ENCODE results near the gene PARD3.

PARD3 gene

DNA sequence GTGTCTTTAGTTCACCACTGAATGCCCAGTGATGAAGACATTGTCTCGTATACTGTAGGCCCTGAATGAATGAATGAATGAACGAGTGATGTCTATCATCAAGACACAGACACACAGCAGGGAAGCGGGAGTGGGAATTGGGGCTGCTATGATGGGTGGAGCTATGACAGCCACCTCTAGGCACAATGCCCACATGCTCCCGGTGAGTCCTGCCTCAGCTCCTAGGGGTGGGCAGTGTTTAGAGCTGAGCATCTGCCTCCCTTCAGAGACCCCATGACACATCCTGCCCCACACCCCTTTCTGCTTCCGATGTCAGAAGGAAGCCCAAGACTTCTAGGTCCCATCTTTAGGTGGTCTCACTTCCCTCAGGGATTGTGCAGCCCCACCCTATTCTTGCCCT lies 714.1 kb downstream of the PARD3 start:
- H2AFZ ChIP-seq (ENCODE audit: low read depth), result no peak overlapping the region

DNA sequence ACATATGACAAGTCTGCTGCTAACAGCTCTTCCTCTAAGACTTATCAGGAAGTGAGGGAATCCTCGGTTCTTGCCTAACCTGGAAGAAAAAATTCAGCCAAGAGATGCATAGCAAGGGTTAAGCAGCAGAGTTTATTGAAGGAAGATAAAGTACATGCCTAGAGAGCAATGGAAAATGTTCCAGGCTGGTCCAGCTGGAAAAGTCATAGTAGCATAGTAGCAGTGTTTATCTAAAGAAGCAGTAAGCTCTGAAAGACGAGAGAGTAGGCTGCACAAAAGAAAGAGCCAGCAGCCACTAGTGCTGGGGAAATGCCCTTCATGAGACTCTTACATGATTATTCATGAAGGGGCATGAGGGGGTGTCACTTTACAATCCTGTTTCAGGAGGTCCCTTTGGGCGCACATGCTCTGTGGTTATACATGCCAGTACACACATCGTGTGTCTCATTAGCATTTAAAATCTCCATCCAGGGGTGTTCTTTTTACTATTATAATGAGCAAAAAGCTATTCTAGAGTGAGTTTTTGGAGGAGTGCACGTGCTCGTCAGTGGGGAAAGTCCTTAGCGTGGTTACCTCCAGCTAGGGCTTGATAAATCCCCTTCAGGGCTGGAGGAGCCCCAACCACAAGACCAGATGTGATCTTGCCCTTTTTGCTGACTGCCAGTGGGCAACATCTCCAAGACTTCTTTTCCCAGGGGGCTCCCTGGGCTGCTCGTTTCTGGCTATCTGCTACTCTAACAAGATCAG lies 716.1 kb downstream of the PARD3 start:
- no peaks in the 10 kb centered on the region for H4K20me1 ChIP-seq (ENCODE audit: insufficient read depth)
- no peaks in the 10 kb centered on the region for H3K36me3 ChIP-seq (ENCODE audit: insufficient read depth)
- no peaks in the 10 kb centered on the region for H3K79me2 ChIP-seq (ENCODE audit: insufficient read depth, low read depth)
- H3K4me3 ChIP-seq (IDR thresholded peaks at IDR 0.05; ENCODE audit: insufficient read depth, low read depth, low read length), result no peak overlapping the region
- H3K4me2 ChIP-seq, result no peak overlapping the region
- H3K27me3 ChIP-seq (ENCODE audit: insufficient read depth, low read depth), result no peaks in the 10 kb centered on the region
- no peak overlapping the region for H3K9ac ChIP-seq
- H2AFZ ChIP-seq (ENCODE audit: low read depth), result no peak overlapping the region
- no peak overlapping the region for H3K27ac ChIP-seq
- no peaks in the 10 kb centered on the region for H3K4me1 ChIP-seq (ENCODE audit: low read depth, poor library complexity, severe bottlenecking)
- TF ChIP-seq, protein P1, sequence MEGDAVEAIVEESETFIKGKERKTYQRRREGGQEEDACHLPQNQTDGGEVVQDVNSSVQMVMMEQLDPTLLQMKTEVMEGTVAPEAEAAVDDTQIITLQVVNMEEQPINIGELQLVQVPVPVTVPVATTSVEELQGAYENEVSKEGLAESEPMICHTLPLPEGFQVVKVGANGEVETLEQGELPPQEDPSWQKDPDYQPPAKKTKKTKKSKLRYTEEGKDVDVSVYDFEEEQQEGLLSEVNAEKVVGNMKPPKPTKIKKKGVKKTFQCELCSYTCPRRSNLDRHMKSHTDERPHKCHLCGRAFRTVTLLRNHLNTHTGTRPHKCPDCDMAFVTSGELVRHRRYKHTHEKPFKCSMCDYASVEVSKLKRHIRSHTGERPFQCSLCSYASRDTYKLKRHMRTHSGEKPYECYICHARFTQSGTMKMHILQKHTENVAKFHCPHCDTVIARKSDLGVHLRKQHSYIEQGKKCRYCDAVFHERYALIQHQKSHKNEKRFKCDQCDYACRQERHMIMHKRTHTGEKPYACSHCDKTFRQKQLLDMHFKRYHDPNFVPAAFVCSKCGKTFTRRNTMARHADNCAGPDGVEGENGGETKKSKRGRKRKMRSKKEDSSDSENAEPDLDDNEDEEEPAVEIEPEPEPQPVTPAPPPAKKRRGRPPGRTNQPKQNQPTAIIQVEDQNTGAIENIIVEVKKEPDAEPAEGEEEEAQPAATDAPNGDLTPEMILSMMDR (conservative IDR thresholded peaks at IDR 0.05; ENCODE audit: low read depth, low read length), result no peak

More for the DNA sequence above, 714.1 kb downstream of the PARD3 start:
- Histone ChIP-seq H3K9ac (no peak overlapping the region), H3K27ac (no peak overlapping the region), H3K4me2 (no peak overlapping the region), H3K4me3 (IDR thresholded peaks at IDR 0.05; ENCODE audit: insufficient read depth, low read depth, low read length) (no peak overlapping the region), H3K79me2 (ENCODE audit: insufficient read depth, low read depth) (no peaks in the 10 kb centered on the region), H3K4me1 (ENCODE audit: low read depth, poor library complexity, severe bottlenecking) (no peaks in the 10 kb centered on the region), H3K27me3 (ENCODE audit: insufficient read depth, low read depth) (no peaks in the 10 kb centered on the region), H3K36me3 (ENCODE audit: insufficient read depth) (no peaks in the 10 kb centered on the region), H4K20me1 (ENCODE audit: insufficient read depth) (no peaks in the 10 kb centered on the region)
- TF ChIP-seq, protein P1 (conservative IDR thresholded peaks at IDR 0.05; ENCODE audit: low read depth, low read length), result no peak

DNA sequence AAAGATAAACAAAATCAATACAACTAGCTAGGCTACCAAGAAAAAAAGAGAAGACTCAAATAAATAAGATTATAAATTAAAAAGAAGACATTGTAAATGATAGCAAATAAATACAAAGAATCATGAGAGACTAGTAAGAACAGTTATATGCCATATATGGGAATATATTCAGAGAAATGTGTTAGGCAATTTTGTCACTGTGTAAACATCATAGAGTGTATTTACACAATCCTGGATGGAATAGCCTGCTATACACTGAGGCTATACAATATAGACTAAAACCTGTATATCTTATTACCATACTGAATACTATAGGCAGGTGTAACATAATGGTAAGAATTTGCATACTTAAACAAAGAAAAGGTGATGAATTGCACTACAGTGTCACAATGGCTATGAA lies 717.4 kb downstream of the PARD3 start:
- H3K79me2 ChIP-seq (ENCODE audit: insufficient read depth, low read depth), result no peaks in the 10 kb centered on the region
- no peak overlapping the region for H3K9ac ChIP-seq
- H3K36me3 ChIP-seq (ENCODE audit: insufficient read depth), result no peaks in the 10 kb centered on the region
- H3K4me3 ChIP-seq (IDR thresholded peaks at IDR 0.05; ENCODE audit: insufficient read depth, low read depth, low read length), result no peak overlapping the region
- no peaks in the 10 kb centered on the region for H3K27me3 ChIP-seq (ENCODE audit: insufficient read depth, low read depth)
- H3K4me1 ChIP-seq (ENCODE audit: low read depth, poor library complexity, severe bottlenecking), result no peaks in the 10 kb centered on the region
- TF ChIP-seq, protein P1 (conservative IDR thresholded peaks at IDR 0.05; ENCODE audit: low read depth, low read length), result no peak
- no peaks in the 10 kb centered on the region for H4K20me1 ChIP-seq (ENCODE audit: insufficient read depth)
- no peak overlapping the region for H3K4me2 ChIP-seq
- no peak overlapping the region for H2AFZ ChIP-seq (ENCODE audit: low read depth)
- no peak overlapping the region for H3K27ac ChIP-seq

DNA sequence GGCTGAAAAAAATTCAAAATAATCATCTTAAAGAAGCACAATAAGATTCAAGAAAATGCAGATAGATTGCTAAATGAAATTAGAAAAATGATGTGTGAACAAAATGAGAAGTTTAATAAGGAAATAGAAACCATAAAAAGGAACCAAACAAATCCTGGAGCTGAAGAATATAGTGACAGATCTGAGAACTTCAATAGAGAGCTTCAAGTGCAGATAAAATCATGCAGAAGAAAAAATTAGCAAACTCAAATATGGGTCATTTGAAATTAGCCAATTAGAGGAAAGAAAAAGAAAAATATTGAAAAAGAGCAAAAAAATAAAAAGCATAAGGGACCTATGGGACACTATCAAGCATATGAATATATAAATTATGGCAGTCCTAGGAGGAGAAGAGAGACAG lies 720.1 kb downstream of the PARD3 start:
- Histone ChIP-seq H3K4me3 (IDR thresholded peaks at IDR 0.05; ENCODE audit: insufficient read depth, low read depth, low read length) (no peak overlapping the region), H3K4me2 (no peak overlapping the region), H4K20me1 (ENCODE audit: insufficient read depth) (no peaks in the 10 kb centered on the region), H3K9ac (no peak overlapping the region), H3K4me1 (ENCODE audit: low read depth, poor library complexity, severe bottlenecking) (no peaks in the 10 kb centered on the region), H3K79me2 (ENCODE audit: insufficient read depth, low read depth) (no peaks in the 10 kb centered on the region), H2AFZ (ENCODE audit: low read depth) (no peak overlapping the region), H3K27ac (no peak overlapping the region), H3K36me3 (ENCODE audit: insufficient read depth) (no peaks in the 10 kb centered on the region), H3K27me3 (ENCODE audit: insufficient read depth, low read depth) (no peaks in the 10 kb centered on the region)
- TF ChIP-seq, protein P1 (conservative IDR thresholded peaks at IDR 0.05; ENCODE audit: low read depth, low read length), result no peak

All from KMS-11 (cell line).